T-helper 1 cell treated with Interleukin-12 subunit alpha and Interleukin-12 subunit beta and Interleukin-4 antibody, amounts not matched to agents 30 μg/mL and 1 μg/mL, for 36 hours (primary cell): ENCODE results near the gene USP30.
"Not testable (repeated sequence)": the region's sequence is repeated elsewhere in the genome, so short reads cannot be mapped to it uniquely, and the experiment has no call there.

ENCODE experiments used
- H3K27ac Mint-ChIP-seq: one replicate; pipeline ENCODE4 v1.8.0; 2021; ENCODE audit warnings: mild to moderate bottlenecking, mixed read lengths
- H3K27me3 Mint-ChIP-seq: one replicate; pipeline ENCODE4 v1.8.0; 2021; ENCODE audit warnings: low read depth, mixed read lengths
- H3K36me3 Mint-ChIP-seq: one replicate; pipeline ENCODE4 v1.8.0; 2021; ENCODE audit warnings: low read depth, mixed read lengths
- H3K4me1 Mint-ChIP-seq: one replicate; pipeline ENCODE4 v1.8.0; 2021; ENCODE audit warnings: low read depth, mixed read lengths
- H3K4me3 Mint-ChIP-seq: one replicate; pipeline ENCODE4 v1.8.0; 2021; ENCODE audit warnings: mild to moderate bottlenecking, moderate library complexity, mixed read lengths
- H3K9me3 Mint-ChIP-seq: one replicate; pipeline ENCODE4 v1.8.0; 2021; ENCODE audit warnings: mixed read lengths

USP30 gene

DNA sequence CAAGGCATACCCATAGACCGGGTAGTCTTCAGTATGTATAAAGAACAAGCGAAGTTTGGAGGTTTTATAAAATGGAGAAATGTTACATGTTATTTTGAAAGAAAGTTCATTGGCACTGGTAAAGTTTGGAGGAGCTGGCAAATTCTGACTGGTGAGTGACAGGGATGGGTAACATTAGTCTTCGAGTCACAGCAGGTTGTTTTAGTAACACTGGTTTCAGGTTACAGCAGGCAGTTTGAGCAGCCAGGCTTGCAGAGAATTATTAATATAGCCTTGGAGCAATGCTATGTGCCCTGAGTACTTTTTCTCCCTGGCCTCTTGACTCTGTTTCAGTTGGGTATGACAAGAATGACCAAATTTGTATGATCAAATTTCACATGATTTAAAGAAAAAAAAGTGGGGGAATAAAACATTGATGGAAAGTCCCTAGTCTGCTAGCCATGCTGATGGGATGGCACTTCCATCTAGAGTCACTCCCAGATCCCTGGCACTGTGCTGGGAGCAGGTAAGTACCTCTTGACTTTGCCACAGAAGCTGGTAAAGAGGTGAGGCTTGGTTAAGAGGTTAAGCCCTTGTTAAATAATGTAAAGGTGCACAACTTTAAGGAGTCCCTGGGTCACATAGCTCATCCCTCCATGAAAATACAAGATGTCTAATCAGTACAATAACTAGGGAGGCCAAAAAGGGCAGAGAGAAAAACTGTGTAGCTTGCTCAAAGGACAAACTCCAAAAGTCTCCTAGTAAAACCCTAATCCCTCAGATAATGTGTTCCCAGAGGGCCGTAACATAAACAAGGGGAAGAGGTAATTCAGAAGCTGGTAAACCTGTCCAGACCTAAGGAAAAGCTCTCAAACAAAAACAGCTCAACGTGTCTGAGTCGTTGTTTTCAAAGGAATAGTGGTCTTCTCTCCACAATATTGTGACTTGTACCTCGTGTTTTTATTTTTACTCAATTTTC, 18.9 kb upstream of the USP30 start:
- no peaks in the 10 kb centered on the region for H3K36me3 Mint-ChIP-seq
- no peak overlapping the region for H3K4me3 Mint-ChIP-seq
- H3K4me1 Mint-ChIP-seq = no peaks in the 10 kb centered on the region
- no peak overlapping the region for H3K27ac Mint-ChIP-seq
- peaks cover 10% of the 10 kb centered on the region for H3K9me3 Mint-ChIP-seq
- H3K27me3 Mint-ChIP-seq = peaks cover 4% of the 10 kb centered on the region

DNA sequence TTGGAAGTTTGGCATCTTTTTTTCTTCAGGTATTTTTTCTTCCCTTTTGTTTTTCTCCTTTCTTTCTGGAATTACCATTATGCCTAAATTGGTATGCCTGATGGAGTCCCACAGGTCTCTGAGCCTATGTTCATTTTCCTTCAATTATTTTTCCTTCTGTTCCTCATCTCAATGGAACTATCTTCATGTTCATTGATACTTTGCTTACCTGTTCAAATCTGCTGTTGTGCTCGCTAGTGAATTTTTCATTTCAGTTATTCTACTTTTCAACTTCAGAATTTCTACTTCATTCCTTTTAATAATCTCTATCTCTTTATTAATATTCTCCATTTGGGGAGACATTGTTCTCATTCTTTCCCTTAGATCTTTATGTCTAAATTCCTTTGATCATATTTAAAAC, 15.4 kb upstream of the USP30 start:
- Mint-ChIP-seq H3K27ac (no peak overlapping the region), H3K4me3 (no peak overlapping the region), H3K27me3 (peaks cover 4% of the 10 kb centered on the region), H3K36me3 (no peaks in the 10 kb centered on the region), H3K4me1 (no peaks in the 10 kb centered on the region), H3K9me3 (peaks cover 15% of the 10 kb centered on the region)

DNA sequence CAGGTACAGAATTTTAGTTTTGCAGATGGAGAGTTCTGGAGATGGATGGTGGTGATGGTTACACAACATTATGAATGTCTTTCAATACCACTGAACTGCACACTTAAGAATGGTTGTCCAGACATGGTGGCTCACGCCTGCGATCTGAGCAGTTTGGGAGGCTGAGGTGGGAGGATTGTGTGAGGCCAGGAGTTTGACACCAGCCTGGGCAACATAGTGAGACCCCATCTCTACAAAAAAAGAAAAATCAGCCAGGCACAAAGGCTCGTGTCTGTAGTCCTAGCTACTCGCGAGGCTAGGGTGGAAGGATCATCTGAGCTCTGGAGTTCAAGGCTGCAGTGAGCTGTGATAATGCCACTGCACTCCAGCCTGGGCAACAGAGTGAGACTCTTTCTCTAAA, 8.1 kb upstream of the USP30 start:
- peaks cover 3% of the 10 kb centered on the region for H3K36me3 Mint-ChIP-seq
- H3K4me3 Mint-ChIP-seq = no peak overlapping the region
- no peak overlapping the region for H3K27ac Mint-ChIP-seq
- H3K9me3 Mint-ChIP-seq = peaks cover 5% of the 10 kb centered on the region
- H3K27me3 Mint-ChIP-seq = peaks cover 19% of the 10 kb centered on the region
- H3K4me1 Mint-ChIP-seq = peaks cover 2% of the 10 kb centered on the region

DNA sequence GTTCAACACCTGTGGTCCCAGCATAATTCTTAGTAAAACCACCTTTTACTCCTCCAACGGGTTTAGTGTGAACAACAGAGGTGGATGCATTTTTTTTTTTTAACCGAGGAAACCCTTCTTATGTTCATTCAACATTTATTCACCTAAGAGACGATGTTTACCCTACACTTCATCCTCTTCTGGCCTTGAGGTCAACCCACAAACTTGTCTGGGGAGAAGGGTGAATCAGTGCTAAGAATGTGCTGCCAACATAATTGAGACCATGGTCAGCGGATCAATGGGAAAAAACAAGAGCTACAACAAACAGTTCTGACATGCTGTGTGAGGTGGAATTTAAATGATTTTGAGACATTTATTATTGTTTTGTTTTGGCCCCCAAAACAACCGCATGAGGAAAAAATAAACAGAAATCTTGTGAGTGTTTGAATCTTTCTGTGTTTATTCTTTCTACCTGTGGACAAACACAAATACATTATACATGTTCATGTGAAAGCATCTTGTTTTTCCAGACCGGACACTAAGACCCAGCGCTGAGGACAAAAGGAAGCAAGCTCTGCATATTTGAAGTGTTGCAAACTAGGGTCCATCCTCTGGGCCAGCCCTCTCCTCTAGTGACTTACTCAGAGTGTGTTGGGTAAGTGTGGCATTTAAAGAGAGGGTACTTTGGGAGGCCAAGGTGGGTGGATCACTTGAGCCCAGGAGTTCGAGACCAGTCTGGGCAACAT, 5.1 kb upstream of the USP30 start:
- H3K36me3 Mint-ChIP-seq = peaks cover 9% of the 10 kb centered on the region

DNA sequence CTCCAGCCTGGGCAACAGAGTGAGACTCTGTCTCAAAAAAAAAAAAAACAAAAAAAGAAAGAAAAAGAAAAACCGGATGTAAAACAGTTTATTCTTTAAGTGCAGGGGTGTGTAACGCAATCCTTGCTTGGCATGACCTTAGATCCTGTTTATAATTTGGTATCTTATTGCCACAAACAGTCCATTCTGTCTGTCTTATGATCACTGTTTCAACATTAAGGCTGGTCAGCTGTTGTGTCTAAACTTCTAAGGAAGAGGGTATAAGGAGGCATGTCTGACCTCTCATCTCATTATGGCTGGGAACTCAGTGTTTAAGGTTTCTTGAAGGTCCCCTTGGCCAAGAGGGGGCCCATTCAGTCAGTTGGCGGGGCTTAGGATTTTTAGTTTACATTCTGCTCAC, 3.7 kb upstream of the USP30 start:
- not testable (repeated sequence) for H3K27me3 Mint-ChIP-seq, H3K9me3 Mint-ChIP-seq, H3K4me3 Mint-ChIP-seq, H3K27ac Mint-ChIP-seq
- Mint-ChIP-seq H3K4me1 (peaks cover 14% of the 10 kb centered on the region), H3K36me3 (peaks cover 11% of the 10 kb centered on the region)

More for the DNA sequence above, 5.1 kb upstream of the USP30 start:
- H3K9me3 Mint-ChIP-seq = no peaks in the 10 kb centered on the region
- H3K27me3 Mint-ChIP-seq = peaks cover 17% of the 10 kb centered on the region
- no peak overlapping the region for H3K27ac Mint-ChIP-seq
- H3K4me1 Mint-ChIP-seq = peaks cover 6% of the 10 kb centered on the region
- H3K4me3 Mint-ChIP-seq = no peak overlapping the region

DNA sequence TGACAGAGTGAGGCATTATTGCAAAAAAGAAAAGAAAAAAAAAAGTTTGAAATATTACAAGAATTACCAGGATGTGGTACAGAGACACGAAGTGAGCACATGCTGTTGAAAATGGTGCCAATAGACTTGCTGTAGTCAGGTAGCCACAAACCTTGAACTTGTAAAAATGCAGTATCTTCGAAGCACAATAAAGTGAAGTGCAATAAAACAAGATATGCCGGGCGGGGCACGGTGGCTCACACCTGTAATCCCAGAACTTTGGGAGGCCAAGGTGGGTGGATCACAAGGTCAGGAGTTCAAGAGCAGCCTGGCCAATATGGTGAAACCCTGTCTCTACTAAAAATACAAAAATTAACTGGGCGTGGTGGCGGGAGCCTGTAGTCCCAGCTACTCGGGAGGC, 2.6 kb upstream of the USP30 start:
- not testable (repeated sequence) for H3K9me3 Mint-ChIP-seq, H3K27ac Mint-ChIP-seq, H3K4me3 Mint-ChIP-seq, H3K27me3 Mint-ChIP-seq
- H3K4me1 Mint-ChIP-seq = peaks cover 17% of the 10 kb centered on the region
- H3K36me3 Mint-ChIP-seq = peaks cover 11% of the 10 kb centered on the region

DNA sequence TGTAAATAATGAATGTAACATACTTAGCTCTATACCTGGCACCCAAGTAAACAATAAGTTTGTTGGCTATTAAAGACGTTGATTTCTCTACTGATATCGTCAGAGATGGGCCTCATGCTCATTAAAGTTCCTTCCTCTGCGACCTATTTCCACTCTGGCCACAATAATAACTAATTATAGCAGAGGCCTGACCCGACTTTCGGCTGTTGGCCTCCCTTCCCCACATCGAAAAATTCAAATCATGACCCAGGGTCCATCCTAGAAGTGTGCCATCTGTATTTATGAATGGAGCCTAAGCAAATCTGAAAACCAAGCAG, 321 bp upstream of the USP30 start:
- Mint-ChIP-seq H3K36me3 (peaks cover 12% of the 10 kb centered on the region), H3K4me3 (peak overlapping the region; percentile 96), H3K27me3 (no peaks in the 10 kb centered on the region), H3K4me1 (peaks cover 17% of the 10 kb centered on the region), H3K9me3 (no peaks in the 10 kb centered on the region), H3K27ac (peak overlapping the region; percentile 87)

DNA sequence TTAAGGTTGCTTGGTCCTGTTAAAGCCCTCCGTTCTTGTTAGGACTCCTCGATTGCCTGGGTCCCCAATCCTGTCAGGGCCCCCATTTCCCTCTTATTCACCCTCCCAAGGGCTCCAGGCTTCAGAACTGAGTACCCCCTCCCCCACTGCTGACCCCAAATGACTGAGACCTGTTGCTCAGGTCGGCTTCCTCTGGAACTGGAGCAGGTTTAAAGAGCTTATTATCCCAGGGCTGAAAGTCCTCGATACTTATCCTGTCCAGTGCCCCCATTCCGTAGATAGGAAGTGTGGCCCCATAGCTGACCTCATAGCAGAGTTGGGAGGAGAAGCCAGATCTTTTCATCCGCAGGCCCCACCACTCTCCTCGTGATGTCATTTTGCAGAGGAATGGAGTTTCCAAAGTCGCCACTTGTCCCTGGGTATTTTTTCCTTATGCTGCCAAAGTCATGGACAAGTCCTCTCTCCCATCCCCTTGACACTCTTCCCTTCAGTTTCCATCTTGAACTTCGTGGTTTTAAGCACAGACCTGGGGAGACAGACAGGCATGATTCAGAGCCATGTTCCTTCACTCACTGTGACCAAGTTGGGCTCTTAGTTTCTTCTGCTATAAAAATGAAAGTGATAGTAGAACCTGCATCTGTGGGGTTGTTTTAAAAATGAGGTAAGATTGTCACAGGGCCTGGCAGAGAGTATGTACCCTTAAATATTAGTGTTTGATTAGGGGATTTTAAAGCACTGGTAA, 1.2 kb downstream of the USP30 start:
- H3K27me3 Mint-ChIP-seq = no peaks in the 10 kb centered on the region
- peaks cover 15% of the 10 kb centered on the region for H3K4me1 Mint-ChIP-seq
- H3K36me3 Mint-ChIP-seq = peaks cover 14% of the 10 kb centered on the region
- H3K27ac Mint-ChIP-seq = peak overlapping the region; percentile 98
- no peaks in the 10 kb centered on the region for H3K9me3 Mint-ChIP-seq
- H3K4me3 Mint-ChIP-seq = peak overlapping the region; percentile 96

DNA sequence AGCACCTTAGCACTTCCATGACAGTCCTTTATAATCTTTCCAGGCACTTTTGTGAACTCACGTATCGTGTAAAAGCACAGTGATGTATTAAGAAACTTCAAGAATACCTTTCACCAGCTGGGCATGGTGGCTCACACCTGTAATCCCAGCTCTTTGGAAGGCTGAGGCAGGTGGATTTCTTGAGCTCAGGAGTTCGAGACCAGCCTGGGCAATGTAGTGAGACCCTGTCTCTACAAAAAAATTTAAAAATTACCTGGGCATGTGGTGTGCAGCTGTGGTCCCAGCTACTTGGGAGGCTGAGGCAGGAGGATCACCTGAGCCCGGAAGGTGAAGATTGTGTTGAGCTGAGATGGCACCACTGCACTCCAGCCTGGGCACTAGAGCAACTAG, 1.7 kb downstream of the USP30 start:
- Mint-ChIP-seq H3K27ac (peak overlapping the region; percentile 98), H3K4me1 (peaks cover 15% of the 10 kb centered on the region), H3K36me3 (peaks cover 14% of the 10 kb centered on the region), H3K4me3 (peak overlapping the region; percentile 96)
- not testable (repeated sequence) for H3K9me3 Mint-ChIP-seq, H3K27me3 Mint-ChIP-seq

DNA sequence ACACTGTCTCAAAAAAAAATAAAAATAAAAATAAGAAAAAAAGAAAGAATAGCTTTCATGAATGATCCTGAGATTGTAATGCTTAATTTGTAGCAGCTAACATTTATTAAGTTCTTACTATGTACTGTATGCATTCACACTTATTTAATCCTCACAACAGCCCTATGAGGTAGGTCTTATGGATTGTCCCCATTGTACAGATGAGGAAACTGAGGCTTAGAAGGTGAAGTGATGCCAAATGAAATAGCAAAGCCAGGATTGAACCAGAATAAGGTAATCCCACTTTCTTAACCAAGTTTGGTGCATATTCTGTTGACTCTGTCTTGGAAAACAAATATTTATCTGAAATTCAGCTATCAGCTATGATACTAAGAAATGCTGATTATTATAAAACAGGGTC, 2.1 kb downstream of the USP30 start:
- no peak overlapping the region for H3K4me3 Mint-ChIP-seq
- peak overlapping the region; percentile 98 for H3K27ac Mint-ChIP-seq
- peaks cover 15% of the 10 kb centered on the region for H3K4me1 Mint-ChIP-seq
- no peaks in the 10 kb centered on the region for H3K9me3 Mint-ChIP-seq
- H3K27me3 Mint-ChIP-seq = no peaks in the 10 kb centered on the region
- H3K36me3 Mint-ChIP-seq = peaks cover 14% of the 10 kb centered on the region

DNA sequence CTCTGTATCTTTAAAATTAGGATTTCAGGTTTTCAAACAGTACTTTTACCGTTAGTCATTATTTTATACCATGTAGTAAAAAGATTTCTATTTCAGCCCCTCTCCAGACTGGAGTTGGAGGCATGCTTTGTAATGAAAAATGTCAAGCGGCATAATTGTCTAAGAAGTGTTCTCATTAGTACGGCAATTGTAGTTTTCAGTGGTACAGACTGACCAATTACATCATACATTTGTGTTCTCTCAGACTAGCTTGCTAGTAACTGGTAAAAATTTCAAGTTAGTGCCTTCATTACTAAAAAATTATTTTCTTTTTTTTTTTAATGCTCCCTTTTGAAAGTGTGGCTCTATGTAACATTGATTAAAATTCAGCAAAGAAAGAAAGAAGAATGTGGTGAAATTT, 4.5 kb downstream of the USP30 start:
- H3K9me3 Mint-ChIP-seq = no peaks in the 10 kb centered on the region
- H3K4me1 Mint-ChIP-seq = peaks cover 15% of the 10 kb centered on the region
- H3K27ac Mint-ChIP-seq = no peak overlapping the region
- H3K27me3 Mint-ChIP-seq = no peaks in the 10 kb centered on the region
- no peak overlapping the region for H3K4me3 Mint-ChIP-seq
- H3K36me3 Mint-ChIP-seq = peaks cover 11% of the 10 kb centered on the region

DNA sequence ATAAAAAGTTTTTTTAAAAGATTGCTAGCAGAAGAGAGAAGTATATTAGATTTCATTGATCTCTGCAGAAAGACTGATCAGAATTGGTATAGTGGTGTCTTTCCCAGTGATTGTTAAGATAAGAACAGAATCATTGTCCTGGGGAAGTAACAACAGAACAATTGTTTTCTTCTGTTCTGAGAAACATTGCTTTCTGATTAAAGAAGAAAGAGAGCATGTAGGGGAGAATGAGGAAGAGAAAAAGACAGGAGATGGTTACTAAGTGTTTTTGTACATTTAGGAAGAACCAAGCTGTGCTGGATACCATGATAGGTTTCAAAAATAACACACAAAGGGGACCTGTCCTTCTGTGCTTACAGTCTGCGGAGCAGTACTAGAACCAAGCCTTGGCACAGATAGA, 5.0 kb downstream of the USP30 start:
- Mint-ChIP-seq H3K4me1 (peaks cover 11% of the 10 kb centered on the region), H3K27ac (no peak overlapping the region), H3K36me3 (peaks cover 7% of the 10 kb centered on the region), H3K4me3 (no peak overlapping the region), H3K9me3 (no peaks in the 10 kb centered on the region), H3K27me3 (no peaks in the 10 kb centered on the region)

DNA sequence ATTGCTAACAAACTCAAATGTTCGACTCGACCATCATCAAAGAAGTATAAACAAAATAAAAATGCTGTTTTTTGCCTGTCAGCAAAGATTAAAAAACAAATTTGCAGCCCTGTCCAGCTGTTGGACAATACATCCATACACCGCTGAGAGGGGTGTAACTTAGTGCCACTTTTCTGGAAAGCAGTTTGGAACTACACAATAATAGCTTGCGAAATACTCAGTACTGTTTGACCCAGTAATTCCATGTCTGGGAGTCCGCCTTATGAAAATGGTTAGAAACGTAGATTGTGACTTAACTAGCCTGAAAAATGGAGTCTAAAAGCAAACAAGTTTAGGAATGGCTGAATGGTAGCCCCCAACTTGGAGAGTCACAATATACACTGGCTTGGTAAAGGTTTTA, 6.4 kb downstream of the USP30 start:
- Mint-ChIP-seq H3K27ac (no peak overlapping the region), H3K36me3 (peaks cover 8% of the 10 kb centered on the region), H3K4me1 (peaks cover 5% of the 10 kb centered on the region), H3K9me3 (no peaks in the 10 kb centered on the region), H3K4me3 (no peak overlapping the region), H3K27me3 (no peaks in the 10 kb centered on the region)

DNA sequence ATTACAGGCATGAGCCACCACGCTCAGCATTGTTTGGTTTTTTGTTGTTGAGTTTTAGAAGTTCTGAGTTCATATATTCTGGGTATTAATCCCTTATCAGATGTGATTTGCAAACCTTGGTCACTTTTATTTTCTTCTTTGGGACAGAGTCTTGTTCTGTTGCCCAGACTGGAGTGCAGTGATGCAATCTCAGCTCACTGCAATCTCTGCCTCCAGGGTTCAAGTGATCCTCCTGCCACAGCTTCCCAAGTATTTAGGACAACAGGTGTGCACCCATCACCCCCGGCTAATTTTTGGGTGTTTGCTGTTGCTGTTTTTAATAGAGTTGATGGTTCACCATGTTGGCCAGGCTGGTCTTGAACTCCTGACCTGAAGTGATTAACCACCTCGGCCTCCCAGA, 11.8 kb downstream of the USP30 start:
- peaks cover 2% of the 10 kb centered on the region for H3K36me3 Mint-ChIP-seq
- no peaks in the 10 kb centered on the region for H3K9me3 Mint-ChIP-seq
- peaks cover 2% of the 10 kb centered on the region for H3K4me1 Mint-ChIP-seq
- H3K27ac Mint-ChIP-seq = no peak overlapping the region
- no peak overlapping the region for H3K4me3 Mint-ChIP-seq
- H3K27me3 Mint-ChIP-seq = no peaks in the 10 kb centered on the region
